Gastroesophageal sphincter (tissue), 3 donors: ENCODE results near the gene TPRA1.

Source experiments
- CTCF ChIP-seq, 4 experiments: fragments of 200-600 bp in 2 of 4; fragments of 450-650 bp in 2 of 4; sonication (generic) in 1 of 4; IDR thresholded peaks; one replicate each; pipeline ENCODE4 v1.5.1; 2017 to 2019; ENCODE audit warnings: antibody characterized with exemption in 4 of 4, mild to moderate bottlenecking in 2 of 4, moderate library complexity in 2 of 4
- POLR2A ChIP-seq, 2 donors: fragments of 450-650 bp; IDR thresholded peaks; one replicate each; pipeline ENCODE4 v1.6.1; 2017; ENCODE audit warnings: antibody characterized with exemption in 2 of 2, mild to moderate bottlenecking in 2 of 2, moderate library complexity in 1 of 2

GRCh38 chr3:127640042-127640355 lies 49.5 kb upstream of the TPRA1 start:
- no peak for TF ChIP-seq CTCF (IDR thresholded peaks at IDR 0.05)
- TF ChIP-seq POLR2A (IDR thresholded peaks at IDR 0.05), result no peak
